HG03575 (cell line): ENCODE results near the gene DDOST.

Experiments
- ATAC-seq: cut with Tn5 transposase; IDR thresholded peaks from one replicate; pipeline ENCODE4 v1.9.1; 2021; ENCODE audit not compliant: unreplicated experiment, insufficient number of reproducible peaks, low FRiP score; ENCODE audit errors: extremely low read depth

The DDOST gene

DNA sequence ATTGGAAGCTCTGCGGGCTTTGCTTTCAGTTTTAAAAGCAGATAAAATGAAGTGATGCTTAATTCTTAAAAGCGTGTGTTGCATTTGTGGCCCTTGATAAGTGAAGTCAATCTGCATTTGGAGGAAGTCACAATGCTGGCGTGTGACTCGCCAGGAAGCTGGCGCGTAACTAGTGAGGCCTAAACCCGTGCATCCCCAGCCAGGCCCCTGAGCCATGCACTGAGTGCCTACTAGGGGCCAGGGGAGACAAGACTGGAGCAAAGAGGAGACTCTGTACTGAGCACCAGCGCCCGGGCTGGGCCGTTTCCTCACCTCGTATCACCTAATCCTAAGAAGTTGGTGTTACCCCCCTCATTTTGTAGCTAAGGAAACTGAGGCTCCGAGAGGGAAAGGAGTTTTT lies 4.6 kb upstream of the DDOST start:
- ATAC-seq: no peak

DNA sequence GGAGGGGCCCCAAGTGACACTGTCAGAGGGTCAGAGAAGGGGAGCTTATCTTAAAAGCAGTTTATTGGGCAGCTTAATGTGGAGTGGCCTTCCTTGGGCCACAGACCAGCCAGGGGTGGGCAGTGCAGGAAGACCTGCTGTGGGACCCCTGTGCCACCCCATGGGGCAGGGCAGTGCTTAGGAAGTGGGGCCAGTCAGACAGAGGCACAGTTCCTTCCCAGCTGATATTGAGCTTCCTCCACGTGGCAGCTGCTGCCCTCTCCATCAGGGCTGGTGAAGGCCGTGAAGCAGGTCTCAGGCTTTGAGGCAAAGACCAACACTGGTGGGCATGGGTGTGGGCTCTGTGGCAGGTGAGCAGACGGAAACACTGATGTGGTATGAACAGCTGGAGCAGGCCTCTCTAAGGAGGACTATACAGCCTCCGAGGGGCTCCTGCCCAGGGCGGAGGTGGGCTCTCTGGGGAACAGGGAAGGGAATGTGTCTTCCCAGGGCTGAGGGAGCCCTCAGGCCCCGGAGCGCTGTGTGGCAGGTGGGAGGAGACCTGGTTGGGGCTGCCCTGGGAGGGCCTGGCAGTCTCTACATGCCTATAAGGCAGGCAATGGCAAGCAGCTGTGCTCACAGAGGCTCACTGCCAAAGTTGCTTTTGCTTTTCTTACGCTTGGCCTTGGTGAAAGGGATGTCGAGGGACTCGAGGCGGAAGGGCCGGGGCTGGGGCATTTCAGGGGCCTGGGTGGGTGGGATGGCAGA lies 3.0 kb upstream of the DDOST start:
- ATAC-seq: no peak

DNA sequence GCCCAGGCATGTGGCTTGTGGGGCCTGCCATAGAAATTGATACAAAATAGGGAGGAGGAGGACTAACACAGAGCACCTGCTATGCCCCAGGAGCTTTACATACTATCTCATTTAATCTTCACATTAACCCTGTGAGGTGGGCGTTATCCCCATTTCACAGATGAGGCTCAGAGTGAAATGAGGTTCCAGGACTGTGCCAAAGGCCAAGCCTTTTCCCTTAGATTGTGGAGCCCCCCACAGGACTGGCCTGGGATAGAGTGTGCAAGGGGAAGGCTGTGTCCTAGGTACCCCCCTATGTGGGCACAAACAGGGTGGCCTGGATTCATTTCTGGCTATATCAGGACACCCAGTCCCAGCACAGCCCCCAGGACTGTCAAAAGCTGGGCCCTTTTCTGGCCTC lies 2.2 kb upstream of the DDOST start:
- ATAC-seq: no peak

DNA sequence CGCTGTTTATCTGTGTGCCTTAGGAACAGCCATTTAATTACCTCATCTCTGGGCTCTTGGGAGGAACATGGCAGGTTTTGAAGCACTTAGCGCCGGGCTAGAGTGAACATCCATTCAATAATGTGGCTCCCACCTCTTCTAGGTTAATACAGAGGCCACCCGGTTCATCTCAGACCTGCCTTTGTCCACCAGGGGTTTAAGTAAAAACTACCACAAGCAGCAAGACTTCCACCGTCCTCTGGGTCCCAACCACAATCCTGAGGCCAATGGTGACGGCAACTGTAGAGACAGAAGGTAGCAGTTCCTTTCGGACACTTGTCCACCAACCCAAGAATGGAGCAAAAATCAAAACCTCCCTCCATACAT lies 924 bp upstream of the DDOST start:
- ATAC-seq: no peak

DNA sequence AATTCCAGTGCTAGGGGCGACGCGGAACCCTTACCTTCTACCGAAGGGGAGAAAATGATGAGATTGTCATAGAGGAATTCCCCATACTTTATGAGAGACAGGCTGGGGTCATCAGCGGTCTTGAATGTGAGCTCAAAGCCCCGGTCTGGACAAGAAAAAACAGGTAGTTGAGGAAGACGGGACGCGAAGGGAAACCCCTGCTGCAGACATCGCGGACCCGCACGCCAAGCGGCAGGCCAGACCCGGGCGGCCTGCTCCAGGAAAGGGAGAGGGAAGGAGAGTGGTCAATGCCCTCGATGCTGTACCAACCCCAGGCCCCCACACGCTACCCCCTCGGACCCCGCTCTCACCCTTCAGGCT lies 342 bp downstream of the DDOST start:
- ATAC-seq: no peak

DNA sequence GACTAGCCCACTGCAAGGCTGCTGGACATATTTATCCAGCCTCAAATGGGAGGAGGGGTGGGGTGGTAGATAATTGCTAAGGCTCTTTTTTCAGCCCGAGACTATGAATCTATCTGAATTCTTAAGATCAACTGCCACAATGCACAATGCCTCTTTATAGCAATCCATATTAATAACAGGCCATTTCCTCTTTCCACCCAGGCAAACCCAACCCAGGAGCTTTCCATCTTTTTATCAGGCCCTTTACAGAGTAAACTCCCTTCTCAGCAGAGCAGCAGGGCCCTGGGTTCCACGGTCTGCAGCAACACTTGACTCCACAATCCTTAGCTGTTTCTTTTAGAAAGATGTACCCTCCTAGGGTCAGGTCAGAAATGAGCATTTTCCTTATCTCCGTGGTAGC lies 806 bp downstream of the DDOST start:
- no peak for ATAC-seq

DNA sequence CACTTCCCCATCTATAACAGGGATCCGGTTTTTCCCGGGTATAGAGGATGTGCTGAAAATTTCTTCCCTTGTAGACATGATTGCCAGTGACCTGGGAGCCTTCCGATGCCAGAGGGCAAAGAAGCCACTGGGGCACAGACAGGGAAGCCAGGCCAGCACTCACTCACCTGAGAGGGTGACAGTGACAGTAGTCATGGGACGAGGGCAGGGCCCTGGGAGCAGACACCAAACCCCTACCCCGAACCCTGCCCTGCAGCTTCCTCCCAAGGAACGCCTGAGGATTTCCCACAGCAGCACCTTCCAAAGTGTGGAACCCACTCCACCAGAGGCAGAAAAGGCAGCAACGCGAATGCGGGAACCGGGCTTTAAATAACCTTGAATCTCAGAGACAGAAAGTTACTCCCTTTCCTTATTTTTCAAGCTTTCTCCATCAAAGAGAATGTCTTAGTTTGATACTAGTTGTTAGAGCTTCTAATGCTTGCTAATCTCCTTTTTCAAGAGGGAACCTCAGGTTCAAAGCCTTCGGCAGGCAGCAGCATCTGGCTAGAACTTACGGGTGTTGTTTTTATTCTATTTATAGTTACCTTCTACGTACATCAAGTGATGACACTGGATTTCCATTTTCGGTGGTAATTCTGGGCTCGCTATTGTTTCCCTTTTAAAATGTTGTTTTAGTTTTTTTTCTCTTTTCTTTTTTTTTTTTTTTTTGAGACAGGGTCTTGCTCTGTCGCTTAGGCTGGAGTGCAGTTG lies 2.8 kb downstream of the DDOST start:
- no peak for ATAC-seq

DNA sequence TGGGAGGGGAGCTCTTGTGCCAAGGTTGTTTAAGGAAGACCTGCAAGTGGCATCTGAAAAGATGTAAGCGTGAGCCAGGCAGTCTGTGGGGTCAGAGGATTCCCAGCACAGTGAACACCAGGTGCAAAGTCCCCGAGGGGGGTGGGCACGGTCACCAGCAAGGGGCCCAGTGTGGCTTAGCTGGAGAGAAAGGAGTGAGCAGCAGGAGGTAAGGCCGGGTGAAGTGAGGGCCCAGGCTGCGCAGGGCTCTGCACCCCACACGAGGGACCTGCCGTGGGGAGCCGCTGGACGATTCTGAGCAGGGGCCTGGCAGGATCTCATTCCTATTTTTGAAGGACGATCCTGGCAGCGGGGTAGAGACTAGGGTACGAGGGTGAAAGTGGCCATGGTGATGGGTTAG lies 4.1 kb downstream of the DDOST start:
- no peak for ATAC-seq

DNA sequence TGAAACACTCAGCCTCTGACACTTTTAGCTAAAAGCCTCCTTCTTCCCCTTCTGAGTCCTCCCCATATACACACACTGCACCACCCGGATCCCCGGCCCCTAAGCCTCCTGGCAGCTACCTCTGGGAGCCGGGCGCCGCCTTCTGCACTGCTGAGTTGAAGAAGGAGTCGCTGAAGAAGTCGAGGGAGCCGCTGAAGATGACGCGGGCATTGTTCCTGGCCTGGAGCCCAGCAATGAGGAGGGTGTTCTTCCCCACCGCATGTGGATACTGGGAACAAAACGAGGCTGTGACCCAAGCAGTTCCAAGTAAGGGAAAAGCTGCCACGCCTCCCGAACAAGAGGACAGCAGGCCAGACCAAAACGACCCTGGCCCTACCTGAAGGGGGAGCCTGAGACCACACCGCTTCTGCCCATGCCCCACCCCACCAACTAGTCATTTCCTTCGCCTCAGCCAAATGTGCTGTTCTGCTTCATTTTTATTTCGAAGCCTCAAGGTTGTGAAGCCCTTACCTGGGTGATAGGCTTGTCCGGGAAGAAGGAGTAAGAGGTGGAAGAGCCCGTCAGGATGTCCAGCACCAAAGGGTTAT lies 7.0 kb downstream of the DDOST start:
- no peak for ATAC-seq

DNA sequence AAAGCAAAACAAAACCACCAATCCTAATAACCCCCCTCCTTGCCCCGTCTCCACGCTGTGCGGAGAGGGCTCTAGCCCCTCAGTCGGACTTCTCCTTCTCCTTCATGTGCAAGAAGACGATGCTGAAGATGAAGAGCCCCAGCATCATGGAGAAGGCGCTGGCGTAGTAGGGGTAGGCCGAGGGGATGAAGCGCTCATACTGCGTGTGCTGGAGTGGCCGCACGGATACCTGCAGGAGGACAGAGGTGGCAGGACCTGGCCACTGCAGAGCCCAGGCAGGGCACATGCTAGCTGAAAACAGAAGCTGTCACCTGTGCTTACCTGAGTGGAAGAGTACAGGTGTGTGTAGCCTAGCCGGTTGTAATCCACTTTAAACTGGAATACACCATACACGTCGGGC lies 8.9 kb downstream of the DDOST start:
- ATAC-seq: no peak

DNA sequence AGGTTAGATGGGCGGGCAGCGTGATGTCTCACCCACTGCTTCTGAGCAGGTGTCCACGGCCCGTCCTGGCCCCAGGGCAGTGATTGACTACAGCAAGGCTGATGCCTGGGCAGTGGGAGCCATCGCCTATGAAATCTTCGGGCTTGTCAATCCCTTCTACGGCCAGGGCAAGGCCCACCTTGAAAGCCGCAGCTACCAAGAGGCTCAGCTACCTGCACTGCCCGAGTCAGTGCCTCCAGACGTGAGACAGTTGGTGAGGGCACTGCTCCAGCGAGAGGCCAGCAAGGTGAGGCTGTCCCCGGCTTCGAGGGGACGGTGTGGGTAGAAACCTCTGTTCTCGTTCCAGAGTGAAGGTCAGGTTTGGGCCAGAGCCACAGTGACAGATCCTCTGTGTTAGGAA lies 12.2 kb downstream of the DDOST start:
- ATAC-seq: no peak

DNA sequence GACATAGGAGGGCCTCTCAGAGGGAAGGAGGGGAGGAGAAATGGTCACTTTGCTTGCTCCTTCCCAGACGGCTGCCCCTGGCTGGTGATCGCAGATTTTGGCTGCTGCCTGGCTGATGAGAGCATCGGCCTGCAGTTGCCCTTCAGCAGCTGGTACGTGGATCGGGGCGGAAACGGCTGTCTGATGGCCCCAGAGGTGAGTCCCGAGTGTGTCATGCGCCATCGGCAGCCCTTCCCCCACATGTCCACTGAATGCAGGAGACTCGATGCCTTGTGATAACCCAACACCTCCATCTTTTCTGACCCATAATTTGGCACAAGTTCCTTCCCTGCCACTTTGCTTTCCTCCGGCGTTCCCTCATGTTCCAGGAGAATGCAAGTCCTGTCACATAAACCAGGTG lies 12.7 kb downstream of the DDOST start:
- ATAC-seq: no peak

DNA sequence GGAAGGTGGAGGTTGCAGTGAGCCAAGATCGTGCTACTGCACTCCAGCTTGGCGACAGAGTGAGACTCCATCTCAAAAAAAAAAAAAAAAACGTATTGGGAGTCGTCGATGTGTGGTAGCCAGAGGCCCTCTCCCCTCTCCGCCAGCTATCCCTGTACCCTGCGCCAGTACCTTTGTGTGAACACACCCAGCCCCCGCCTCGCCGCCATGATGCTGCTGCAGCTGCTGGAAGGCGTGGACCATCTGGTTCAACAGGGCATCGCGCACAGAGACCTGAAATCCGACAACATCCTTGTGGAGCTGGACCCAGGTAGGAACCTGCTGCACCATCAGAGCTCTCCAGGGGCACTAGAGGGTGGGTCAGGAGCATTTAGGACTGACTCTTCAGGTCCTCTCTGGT lies 15.8 kb downstream of the DDOST start:
- ATAC-seq: no peak

DNA sequence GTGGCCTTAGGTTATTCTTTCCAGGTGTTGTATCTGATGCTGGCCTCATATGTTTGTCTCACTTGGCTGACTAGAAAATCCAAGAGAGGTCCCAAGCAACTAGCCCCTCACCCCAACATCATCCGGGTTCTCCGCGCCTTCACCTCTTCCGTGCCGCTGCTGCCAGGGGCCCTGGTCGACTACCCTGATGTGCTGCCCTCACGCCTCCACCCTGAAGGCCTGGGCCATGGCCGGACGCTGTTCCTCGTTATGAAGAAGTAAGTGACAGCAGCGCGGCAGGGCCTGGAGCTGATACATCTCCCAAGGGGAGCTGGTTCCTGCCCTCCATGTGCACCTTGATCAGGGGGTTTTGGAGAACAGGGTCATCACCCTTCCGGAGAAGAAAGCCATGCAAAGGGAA lies 16.8 kb downstream of the DDOST start:
- ATAC-seq: no peak

DNA sequence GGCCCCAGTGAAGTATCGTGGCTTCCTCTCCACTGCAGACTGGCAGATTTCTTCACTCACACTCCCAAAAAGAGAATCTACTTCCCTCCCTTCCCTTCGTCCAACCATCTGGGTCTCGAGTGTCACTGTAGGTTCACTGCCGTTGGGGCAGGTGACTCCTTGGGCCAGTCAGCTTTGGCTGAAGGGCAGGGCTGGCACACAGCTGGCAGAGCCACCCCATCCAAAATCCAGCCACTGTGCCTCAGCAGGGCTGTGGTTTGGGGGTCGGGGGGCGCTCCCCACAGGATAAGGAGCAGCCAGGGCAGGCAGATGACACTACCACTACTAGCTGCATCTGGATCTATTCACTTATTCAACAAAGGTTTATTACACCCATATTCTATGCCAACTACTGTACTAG lies 18.1 kb downstream of the DDOST start:
- no peak for ATAC-seq

DNA sequence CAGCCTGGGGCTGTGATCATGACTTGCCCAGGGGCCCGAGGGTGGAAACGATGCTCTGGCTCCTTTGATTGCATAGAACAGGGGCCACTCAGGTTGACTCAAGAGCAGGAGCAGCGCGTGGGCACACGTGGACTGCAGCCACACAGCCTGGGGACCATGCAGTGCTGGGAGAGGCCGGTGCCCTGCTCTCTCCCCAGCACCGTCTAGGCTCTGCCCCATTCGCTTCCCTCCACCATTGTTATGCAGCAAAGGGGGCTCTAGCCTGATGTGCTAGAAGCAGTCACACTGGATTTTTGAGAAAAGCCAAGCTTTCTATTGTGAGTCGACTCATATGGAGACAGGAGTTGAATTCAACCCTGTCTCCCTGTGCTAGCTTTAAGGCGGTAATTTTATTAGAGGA lies 19.2 kb downstream of the DDOST start:
- ATAC-seq: no peak

DNA sequence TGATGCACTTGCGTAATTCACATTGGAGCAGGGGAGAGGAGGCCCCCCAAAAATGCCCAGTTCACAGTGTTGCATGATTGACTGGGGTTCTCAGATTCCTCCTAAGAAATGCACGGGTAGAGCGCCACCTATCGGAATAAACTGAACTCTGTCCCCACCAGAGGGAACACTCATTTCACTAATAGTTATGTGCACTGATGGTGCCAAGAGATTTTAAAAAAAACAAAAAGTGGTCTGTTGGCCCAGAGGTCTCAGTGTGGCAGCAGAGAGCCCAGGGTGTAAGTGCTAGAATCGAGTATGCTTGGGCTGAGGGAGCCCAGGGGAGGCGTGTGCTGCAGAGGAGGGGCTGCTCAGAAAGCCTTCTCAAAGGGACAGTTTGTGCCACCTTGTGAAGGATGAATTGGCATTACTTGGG lies 21.0 kb downstream of the DDOST start:
- no peak for ATAC-seq

DNA sequence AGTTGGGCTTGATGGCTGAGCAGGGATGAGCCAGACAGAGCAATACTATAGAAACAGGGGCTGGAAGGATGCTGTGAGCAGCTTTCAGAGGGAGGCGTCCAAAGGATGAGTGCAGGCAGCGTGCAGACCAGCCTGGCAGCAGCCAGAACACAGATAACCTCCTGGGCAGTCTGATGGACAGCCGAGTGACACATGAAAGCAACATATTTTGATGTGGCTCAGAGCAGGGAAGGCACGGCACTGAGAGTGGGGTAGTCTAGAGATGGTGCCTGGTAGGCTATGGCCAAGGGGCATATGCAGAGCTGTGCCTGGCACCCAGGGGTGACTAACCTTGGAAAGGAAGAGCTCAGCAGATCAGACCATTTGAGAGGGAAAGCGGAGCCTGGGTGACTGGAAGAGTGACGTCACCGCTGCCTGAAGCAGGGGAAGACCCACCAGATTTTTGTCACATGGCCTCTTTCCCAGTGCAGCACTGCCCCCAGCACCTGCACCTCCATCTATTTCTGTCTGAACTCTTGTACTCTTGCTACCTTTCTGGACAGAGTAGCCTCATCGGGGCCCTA lies 24.3 kb downstream of the DDOST start:
- ATAC-seq: no peak

DNA sequence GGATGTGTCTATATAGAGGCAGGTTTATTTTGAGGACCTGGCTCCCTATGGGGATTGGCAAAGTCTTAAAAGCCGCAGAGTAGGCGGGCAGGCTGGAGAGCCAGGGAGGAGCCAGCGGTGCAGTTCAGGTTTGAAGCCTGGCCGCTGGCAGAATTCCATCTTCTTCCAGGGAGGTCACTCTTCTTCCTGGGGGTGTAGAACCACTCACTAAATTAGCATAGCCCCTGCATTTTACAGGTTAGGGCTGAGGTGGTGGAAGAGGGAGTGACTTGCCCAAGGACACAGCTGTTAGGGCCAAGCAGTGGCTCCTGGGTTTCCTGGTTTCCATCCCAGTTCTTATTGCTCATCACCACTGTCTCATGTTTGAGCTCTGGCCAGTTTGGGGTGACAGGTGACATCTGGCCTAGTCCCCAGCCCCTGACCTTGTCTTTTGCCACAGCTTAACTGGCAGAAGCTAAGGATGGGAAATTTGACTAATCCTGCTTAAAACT lies 26.5 kb downstream of the DDOST start:
- ATAC-seq: no peak

DNA sequence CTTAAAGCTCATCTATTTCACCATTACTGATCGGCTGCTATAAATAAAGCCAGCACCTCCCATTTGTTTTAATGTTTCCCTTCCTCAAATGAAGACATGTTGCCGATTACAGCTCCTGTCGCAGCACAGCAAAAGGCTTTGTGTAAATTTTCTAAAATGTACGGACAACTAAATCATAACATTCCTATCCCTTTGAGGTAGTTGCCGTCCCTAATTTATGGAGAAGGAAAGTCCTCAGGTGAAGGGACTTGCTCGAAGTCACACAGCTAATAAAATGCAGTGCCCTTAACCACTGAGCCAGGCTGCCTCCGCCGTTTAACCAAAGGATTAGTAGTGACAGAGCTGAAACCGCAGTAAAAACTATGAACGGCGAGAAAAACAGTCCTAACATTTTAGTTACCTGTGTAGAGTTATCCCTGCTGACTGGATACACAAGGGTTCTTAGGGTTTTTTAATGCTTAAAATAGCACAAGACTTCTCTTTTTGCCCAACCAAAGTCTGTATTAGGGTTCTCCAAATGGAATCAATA lies 27.0 kb downstream of the DDOST start:
- no peak for ATAC-seq
